DND-41 (cell line): ENCODE measurements around the gene COL4A1.

Experiments
- CTCF ChIP-seq: IDR thresholded peaks from 2 replicates; pipeline ENCODE4 v1.5.1; 2012; ENCODE audit warnings: borderline replicate concordance, low read length, moderate library complexity, mild to moderate bottlenecking; ENCODE audit not compliant: poor library complexity, severe bottlenecking; ENCODE audit errors: extremely low read depth
- EZH2 ChIP-seq: IDR thresholded peaks from 3 replicates; pipeline ENCODE4 v1.6.1; 2012; ENCODE audit warnings: borderline replicate concordance, low read depth, mild to moderate bottlenecking, moderate library complexity, low read length, inconsistent platforms; ENCODE audit not compliant: severe bottlenecking

- TF ChIP-seq CTCF (no peak), EZH2 (no peak)
Measured at GRCh38 chr13:110216006-110216397, 91.0 kb downstream of the COL4A1 start.
